ENCODE results near the gene TCEAL5. TPM values are rescaled to one million over a fixed set of nuclear protein-coding genes. Genes with fewer than 3 reads are reported as not detected.
"Not testable (repeated sequence)": the region's sequence is repeated elsewhere in the genome, so short reads cannot be mapped to it uniquely, and the experiment has no call there.

Gene TCEAL5, protein sequence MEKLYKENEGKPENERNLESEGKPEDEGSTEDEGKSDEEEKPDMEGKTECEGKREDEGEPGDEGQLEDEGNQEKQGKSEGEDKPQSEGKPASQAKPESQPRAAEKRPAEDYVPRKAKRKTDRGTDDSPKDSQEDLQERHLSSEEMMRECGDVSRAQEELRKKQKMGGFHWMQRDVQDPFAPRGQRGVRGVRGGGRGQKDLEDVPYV
- total RNA-seq (2014; rRNA removed; shearing (Covaris generic)): not detected in 2 replicates

DNA sequence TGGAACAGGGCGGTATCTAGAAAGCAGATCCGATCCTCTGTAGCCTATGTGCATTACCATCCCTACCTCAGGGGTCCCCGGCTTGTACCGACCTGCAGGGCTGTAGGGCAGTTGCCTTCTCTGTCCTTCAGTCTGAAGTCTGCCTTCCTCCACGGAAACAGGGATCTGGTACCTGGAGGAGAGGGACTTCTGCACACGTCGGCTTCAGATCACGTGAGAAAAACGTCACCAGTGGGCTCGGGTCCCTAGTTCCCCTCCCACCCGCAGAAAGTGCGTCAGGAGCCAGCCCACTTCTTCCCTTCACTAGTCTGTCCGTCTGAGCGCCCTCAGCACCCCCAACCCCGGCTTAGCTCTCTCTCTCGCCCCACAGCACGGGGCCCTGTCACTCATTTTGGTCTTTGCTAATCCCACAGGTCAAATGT lies at the start of gene TCEAL5:
TCEAL5 (minus strand) TSS at position 170 of the 422 bp plus-strand sequence. CDS start 2,187 bp downstream, outside the sequence.
- no peak for DNase-seq (ENCODE audit: low read depth)

DNA sequence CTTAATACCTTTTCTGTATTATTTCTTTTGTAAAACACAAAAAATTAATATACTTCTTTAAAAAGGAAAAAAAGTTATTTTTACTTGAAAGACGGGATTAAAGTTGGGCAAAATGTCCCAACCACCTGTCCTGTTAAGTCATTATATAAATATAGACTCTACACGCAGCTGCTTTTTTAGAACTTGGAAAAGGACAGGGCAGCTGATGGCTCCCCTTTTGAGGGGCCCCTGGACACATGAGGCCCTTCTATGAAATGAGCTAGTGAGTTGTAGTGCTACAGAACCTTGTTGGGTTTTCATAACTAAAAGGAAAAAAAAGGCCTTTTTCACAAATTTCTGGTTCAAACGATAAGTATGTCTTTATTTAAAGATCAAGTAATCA lies 34.8 kb upstream of the TCEAL5 start:
- no peak for DNase-seq (ENCODE audit: low read depth)

DNA sequence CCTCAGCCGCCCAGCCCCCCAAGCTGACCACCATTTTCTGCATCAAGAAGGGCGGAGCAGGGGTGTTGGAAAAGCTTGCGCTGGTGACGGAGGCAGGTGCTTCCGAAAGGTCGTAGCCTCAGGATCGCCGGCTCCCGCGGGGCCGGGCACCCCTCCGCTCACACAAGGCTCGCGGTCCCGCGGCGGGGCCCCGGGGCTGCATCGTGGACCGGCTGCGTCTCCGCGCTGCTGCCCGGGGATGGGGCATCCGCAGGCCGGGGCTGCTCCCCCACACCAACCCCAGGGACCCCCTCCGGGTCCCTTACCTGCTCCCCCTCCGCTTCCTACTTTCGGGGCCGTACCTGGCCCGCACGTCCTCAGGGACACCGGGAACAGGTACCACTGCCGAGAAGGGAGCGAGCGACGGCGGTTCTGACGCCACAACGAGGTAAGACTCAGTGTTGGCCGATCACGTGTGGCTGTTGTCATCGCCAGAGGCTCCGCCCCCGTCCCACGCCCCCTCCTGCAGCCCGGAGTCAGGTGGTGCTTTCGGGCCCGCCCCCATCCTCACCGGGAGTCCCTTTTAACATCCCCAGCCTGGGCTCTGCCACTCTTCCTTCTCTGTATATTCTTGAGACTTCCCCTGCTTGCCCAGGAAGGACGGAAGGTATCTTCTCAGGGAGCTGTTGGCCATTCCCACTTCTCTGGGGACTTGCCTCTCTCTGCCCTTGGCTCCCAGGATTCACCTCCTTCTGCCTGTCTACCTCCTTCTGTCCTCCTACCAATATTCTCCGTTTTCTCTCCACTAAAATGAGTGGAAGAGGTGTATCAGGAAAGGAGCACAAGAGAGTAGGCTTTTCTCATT lies 34.2 kb upstream of the TCEAL5 start, which contains the start of gene BEX2:
BEX2 (minus strand) TSS at position 436 of the 844 bp plus-strand sequence. CDS start 1,014 bp downstream, outside the sequence.
- peak; percentile 2 for DNase-seq (ENCODE audit: low read depth)

DNA sequence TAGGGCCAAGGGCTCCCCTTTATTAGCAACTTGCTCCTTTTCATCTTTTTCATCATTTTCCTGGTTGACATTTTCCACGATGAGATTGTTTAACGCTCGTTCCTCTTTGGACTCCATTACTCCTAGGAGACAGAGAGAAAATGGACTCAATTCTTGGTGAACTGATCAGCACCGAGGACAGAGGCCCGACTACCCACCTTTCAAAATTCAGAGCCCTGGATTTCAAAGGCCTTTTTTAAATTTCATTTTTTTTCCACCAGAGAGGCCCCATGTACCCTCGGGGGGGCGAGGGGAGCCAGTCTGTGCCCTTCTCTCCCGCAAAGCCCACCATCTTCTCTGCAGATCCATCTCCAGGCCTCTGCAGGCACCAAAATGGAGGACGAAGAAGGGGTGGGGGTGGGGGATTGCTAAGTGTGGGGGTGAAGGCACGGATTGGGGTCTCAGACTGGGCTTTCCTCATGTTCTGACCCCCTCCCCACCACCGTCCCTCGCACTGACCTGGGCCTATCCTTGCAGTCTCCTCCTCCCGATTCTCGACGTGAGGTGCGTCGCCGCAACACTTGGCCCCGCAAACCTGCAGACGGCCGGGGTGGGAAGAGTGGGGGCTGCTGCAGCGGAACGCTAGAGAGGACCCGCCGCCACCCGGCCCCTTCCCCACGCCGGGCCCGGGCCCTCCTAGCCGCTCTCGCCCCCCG lies 33.5 kb upstream of the TCEAL5 start:
- no peak for DNase-seq (ENCODE audit: low read depth)

DNA sequence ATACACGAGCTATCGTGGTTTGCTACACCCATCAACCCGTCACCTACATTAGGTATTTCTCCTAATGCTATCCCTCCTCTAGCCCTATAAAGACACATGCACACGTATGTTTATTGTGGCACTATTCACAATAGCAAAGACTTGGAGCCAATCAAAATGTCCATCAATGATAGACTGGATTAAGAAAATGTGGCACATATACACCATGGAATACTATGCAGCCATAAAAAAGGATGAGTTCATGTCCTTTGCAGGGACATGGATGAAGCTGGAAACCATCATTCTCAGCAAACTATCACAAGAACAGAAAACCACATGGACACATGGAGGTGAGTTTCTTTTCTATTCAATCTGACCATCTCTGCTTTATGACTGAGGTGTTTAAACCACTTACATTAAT lies 29.1 kb upstream of the TCEAL5 start:
- not testable (repeated sequence) for DNase-seq (ENCODE audit: low read depth)

DNA sequence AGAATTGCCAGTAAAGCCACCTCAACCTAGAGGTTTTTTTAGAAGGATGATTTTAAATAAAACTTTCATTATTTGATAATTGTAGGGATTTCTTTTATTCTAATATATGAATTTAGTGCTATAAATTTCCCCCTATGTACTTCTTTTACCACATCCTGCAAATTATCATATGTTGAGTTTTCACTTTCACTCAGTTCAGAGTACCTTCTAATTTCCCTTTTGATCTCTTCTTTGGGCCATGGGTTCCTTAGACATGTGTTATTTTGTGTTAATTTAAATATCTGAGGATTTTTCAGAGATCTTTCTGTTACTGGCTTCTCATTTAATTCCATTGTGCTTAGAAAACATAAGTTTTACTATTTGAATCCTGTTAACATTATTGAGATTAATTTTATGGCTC lies 28.2 kb upstream of the TCEAL5 start:
- DNase-seq (ENCODE audit: low read depth): no peak

DNA sequence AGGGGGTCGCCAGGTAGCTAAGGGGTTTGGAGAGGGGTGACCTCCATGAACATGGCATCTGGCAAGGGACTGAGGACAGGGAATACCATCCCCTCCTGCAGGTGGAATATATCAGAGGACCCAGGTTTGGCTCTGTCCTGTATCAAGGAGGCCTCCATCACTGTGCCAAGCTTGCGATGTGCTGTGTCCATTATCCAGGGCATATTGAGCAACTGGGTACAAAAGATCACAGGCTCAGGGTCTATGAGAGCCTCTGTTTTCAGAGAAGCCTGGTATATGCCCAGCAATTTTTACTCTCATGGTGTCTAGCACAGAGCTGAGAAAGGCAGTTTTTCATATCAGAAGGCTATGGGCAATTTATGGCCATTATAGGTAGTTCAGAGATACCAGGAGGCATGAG lies 16.6 kb upstream of the TCEAL5 start:
- DNase-seq (ENCODE audit: low read depth): no peak

DNA sequence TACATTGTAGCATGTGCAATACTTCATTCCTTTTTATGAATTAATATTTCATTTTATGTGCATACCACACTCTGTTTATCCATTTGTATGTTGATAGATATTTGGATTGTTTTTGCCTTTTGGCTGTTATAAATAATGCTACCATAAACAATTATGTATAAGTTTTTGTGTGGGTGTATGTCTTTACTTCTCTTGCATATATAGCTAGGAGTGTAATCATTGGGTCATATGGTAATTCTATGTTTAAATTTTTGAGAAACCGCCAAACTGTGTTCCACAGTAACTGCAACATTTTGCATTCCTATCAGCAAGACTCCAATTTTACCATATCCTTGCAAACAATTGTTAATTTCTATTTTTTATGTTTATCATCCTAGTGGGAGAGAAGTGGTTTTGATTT lies 3.1 kb upstream of the TCEAL5 start:
- DNase-seq (ENCODE audit: low read depth): no peak

DNA sequence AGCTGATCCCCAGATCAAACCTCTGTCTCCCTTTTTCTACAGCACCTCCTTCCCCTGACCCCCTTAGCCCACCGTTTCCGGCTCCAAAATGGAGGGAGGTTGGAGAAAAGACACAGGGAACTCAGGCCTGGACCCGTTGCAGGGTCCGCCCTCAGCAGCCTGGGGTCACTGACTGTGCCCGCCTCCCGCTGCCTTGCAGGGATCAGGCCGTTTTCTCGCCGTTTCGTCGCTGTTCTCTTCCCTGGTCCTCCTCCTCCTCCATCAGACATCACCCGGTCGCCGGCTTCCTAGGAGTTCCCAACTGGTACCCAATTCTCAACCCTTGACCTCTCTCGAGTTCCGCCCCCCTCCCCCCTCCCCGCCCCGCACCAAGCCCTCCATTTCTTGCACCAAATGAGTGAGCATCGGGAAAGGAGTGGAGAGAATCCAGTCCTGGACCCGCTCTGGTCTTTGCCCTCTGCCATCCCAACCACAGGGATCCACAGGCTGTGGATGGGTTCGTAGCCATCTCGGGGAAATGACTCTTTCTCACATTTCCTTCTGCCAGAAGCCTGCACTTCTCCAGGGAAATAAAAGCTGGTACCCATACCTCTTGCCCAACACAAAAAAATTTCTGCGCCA lies 493 bp downstream of the TCEAL5 start:
- DNase-seq (ENCODE audit: low read depth): no peak

DNA sequence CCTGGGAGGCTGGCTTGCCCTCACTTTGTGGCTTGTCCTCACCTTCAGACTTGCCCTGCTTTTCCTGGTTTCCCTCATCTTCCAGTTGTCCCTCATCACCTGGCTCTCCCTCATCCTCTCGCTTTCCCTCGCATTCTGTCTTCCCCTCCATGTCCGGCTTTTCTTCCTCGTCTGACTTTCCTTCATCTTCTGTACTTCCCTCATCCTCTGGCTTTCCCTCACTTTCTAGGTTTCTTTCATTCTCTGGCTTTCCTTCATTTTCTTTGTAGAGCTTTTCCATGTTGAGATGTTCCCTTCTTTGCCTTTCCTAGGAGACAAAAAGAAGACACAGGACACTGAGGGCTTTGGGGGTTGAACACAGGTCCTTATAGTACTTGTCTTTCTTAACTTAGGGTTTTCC lies 2.3 kb downstream of the TCEAL5 start:
- DNase-seq (ENCODE audit: low read depth): no peak

DNA sequence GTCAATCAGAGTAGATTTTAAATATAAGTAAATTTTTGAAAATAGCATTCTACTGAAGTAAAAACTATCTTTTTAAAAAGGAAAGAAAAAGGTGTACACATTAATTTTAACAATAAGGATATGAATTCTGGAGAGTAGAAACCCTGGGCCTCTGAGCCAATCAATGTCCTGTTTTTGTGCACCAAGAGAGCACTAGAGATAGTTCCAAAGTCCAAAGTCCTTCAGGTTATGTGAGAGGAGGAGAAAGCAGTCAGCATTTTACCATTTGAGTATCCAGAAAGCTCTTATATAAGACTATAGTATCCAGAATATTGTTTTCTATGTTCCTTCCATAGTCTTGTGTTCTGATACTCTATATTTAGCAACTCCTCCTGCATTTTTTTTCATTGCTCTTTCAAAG lies 18.3 kb downstream of the TCEAL5 start:
- DNase-seq (ENCODE audit: low read depth): no peak

DNA sequence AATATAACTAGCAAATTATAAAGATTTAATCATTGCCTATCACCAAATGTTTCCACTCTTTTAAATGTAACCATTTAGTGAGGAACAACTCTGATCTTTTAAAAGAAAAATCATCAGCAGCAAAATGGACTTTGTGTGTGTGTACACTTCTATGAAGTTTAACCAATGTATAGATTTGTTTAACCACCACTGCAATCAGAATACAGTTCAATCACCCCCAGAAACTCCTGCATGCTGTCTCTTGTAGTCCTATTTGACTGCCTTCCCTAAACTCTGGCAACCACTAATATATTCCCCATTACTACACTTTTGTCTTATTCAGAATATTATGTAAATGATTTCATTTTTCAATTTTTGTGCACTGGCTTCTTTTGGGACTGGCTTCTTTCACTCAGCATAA lies 19.9 kb downstream of the TCEAL5 start:
- DNase-seq (ENCODE audit: low read depth): no peak

DNA sequence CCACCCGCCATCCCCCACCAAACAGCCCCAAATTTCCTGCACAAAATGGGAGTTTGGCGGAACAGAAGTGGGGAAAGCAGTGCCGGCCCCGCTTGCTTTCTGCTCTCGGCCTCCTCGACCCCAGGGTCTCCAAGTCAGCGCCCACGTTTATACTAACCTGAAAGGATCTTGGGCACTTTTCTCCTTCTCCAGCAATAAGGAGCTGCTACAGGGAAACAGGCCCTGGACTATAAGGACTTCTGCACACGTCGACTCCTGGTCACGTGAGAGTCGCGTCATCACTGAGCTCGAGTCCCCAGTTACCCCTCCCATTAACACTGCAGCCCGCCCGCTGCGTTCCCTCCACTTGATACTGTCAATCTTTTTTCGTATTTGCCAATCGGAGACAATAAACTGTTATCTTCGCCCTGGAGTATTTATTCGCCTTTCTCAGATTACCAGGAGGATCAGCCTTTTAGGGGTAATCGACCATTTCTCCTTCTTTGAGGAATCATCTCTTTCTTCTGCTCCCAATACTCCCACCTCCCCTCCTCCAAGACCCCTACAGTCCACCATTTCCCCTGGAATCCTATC lies 21.5 kb downstream of the TCEAL5 start, which contains the start of gene TCEAL8:
TCEAL8 (minus strand) TSS at position 235 of the 573 bp plus-strand sequence. CDS start 1,176 bp downstream, outside the sequence.
- peak; percentile 67 for DNase-seq (ENCODE audit: low read depth)

DNA sequence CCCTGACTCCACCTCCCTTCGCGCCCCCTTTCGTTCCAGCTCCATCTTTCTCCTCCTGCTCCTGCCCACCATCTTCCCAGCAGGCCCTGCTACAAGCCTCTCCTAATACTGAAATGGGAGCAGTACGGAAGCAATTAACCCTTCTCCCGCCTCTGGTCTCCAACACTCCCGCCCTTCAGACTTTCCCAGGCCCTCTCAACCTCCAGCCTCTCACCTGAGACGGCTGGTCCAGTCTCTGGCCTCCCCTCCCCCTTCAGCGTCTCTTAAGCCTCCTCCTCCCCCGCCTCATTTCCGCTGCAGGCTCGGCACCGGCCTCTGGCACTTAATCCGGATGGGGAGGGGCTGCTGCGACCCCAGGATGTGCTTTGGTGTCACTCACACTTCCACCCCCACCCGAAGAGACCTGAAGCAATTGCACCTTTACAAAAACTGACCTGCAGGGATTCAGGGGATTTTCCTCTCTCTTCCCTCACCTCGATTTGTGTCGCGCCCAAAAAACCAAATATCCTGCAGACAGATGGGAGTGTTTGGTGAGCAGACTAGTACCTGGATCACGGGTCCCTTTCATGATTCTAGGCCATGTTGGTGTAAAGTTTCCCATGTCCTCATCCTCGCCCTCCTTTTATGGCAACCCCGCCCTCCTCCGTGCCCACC lies 22.3 kb downstream of the TCEAL5 start:
- DNase-seq (ENCODE audit: low read depth): peak; percentile 16

DNA sequence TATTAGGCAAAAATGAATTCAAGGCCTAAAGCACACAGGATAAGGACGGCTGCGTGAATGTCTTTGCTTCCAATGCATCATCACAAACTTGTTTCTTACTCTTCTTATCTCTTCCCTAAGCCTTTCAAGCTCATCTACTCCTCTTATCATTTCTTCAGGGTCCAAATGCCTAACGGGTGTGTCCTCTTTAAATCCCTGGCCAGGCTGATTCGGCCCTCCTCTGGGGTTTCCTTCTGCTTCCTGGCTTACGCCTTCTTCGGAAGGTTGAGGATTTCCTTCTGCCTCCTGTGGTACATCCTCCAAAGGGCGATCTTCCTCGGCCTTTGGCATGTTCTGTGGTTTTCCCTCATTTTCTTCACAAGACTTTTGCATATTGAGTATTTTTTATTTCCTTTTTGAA lies 22.9 kb downstream of the TCEAL5 start:
- no peak for DNase-seq (ENCODE audit: low read depth)

DNA sequence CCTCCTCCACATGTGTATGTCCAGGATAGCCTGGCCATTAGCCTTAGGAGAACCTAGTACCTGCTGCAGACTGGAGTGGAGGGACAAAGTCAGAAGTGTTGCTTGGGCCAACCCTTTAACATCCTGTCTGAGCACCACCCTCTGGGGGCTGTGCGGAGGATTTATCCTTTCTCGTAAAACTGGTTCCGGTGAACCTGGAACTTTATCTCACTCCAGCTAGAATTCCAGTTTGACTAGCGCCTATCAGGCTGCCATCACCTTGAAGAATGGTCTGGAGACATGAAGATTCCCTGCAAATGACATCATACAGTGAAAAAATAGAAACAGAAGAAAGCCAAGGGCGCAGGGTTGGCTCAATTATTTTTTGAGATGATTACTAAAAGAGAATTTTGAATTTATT lies 25.6 kb downstream of the TCEAL5 start:
- no peak for DNase-seq (ENCODE audit: low read depth)

DNA sequence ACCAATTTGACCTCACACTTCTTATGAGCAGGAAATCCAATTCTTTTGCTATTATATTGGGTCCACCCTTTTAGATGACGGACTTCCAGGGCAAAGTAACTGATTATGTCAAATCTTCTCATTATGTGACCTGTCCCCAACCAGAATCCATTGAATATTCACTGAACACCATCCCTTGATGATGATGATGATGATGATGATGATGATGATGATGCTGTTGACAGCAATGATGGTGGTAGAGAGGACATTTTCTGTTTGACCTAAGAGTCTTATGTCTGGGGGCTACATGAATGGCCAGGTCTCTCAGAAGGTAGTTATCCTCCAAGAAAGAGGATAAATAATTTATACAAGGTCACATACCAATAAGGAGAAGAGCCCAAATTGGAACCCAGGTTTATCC lies 26.7 kb downstream of the TCEAL5 start:
- DNase-seq (ENCODE audit: low read depth): no peak

DNA sequence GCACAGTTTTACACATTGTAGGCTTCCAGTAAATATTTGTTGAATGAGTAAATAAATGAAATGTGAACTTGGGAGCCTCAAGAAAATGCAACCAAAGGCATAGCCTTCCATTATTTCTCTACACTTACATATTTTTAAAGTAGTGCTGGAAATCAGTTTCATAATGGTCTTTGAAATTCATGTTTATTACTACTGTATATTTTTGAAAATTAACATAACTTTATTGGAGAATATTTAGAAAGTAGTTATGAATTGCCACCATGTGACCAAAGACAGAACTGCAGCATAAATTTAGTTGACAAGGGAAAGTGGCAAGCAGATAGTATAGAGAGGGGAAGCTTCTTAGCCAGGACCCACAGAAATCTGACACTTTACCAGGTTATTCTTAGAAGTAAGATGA lies 28.0 kb downstream of the TCEAL5 start:
- DNase-seq (ENCODE audit: low read depth): no peak

DNA sequence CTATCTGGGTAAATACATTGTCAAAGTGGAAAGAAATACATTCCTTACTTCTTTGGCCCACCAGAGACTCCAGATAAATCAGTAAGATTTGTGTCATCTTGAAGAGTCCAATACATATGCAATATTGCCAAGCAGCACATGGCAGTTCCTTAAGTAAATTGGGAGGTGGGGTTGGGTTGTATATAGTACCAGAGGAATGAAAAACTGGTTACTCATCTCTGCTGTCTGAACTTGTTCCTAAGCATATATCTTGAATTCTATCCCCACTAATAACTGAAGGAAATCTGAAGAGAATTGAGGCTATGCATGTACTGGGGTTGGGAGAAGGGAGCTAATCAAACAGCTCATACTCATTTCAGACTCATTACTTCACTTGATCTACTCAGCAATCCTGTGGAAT lies 36.4 kb downstream of the TCEAL5 start:
- no peak for DNase-seq (ENCODE audit: low read depth)

DNA sequence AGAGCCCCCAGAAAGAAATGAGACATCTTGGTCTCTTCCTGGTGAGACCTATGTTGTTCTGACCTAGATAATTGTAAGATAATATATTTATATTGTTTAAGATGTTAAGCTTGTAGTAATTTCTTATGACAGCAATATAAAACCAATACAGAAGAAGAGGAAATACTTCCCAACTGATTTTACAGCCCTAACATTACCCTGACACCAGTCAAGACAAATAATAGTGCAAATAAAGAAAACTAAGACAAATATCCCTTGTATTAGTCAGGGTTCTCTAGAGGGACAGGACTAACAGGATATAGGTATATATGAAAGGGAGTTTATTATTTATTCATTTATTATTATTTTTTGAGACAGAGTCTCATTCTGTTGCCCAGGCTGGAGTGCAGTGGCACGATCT lies 40.3 kb downstream of the TCEAL5 start:
- DNase-seq (ENCODE audit: low read depth): no peak

DNA sequence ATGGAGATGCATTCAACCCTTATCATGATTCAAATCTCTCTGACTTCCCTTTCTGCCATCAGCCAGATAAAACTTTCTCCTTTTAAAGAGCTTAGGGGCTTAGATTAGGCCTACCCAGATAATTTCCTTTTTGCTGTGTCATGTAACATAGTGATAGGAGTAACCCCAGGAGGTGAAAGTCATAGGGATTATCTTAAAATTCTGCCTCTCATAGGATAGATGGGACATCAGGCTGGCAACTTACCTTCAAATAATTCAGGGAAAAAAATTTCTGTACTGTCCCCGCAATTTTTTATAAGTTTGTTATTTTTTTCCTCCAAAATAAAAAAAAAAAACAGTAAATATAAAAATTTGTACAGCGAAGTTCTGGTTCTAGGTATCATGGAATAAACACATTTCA lies 40.9 kb downstream of the TCEAL5 start:
- DNase-seq (ENCODE audit: low read depth): not testable (repeated sequence)
